SH-SY5Y (cell line): ENCODE results near the gene ABRACL.
A peak's percentile ranks its signal among the peaks of the same experiment; 100 is the strongest.

Source experiments
- GATA2 ChIP-seq: IDR thresholded peaks from 2 replicates; pipeline ENCODE4 v1.6.1; 2011; ENCODE audit warnings: mild to moderate bottlenecking, low read depth, low read length
- GATA3 ChIP-seq: IDR thresholded peaks from 2 replicates; pipeline ENCODE4 v1.6.1; 2011; ENCODE audit warnings: low read depth, mild to moderate bottlenecking, low read length, moderate library complexity

GRCh38 chr6:138999949-139000725 is 28.4 kb upstream of the ABRACL start:
- TF ChIP-seq GATA2 (peak; percentile 72), GATA3 (peak; percentile 64)
